CD4-positive, alpha-beta T cell treated with Interleukin-17A for 4 hours (primary cell): ENCODE measurements around the gene GRID1.
"Not testable (repeated sequence)": the region's sequence is repeated elsewhere in the genome, so short reads cannot be mapped to it uniquely, and the experiment has no call there.

Experiments
- DNase-seq: peaks from one replicate; pipeline ENCODE4 v3.0.0-alpha.2; 2020; ENCODE audit warnings: mixed read lengths

Gene GRID1

DNA sequence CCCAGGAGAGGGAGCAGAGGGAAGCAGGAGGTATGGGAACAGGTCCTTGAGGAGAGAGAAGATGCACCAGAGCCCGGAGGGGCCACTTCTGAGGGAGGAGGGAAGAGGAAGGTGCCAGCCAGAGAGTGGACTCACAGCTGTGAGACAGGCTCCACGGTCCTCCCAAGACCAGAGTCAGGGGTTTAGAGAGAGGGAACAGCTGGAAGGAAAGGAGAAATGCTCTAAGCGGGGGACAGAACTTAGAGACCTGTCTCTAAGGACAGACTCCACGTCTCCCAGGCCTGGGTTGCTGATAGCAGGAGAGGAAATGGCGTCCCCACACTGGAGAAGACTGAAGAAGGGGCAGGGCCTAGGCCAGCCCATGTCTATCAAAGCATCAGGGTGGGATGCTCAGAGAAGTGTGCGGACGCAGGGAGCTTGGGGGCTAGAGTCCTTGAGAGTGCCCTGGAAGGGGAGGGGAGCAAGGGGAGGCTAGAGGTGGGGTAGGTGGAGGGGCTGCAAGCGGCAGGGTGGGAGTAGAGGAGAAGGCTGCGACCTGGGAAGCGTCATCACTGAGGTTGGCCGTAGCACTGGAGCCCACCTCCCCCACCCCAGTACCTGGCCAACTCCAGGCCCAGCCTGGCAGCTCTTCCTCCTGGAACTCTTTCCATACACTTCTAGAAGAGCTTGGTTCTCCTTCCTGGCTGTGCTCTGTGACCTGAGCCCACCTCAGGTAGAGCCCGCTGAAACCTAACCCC is 25.6 kb upstream of the GRID1 start:
- DNase-seq = no peak

GRCh38 chr10:86391236-86391840 is 24.7 kb upstream of the GRID1 start:
- DNase-seq = no peak

DNA sequence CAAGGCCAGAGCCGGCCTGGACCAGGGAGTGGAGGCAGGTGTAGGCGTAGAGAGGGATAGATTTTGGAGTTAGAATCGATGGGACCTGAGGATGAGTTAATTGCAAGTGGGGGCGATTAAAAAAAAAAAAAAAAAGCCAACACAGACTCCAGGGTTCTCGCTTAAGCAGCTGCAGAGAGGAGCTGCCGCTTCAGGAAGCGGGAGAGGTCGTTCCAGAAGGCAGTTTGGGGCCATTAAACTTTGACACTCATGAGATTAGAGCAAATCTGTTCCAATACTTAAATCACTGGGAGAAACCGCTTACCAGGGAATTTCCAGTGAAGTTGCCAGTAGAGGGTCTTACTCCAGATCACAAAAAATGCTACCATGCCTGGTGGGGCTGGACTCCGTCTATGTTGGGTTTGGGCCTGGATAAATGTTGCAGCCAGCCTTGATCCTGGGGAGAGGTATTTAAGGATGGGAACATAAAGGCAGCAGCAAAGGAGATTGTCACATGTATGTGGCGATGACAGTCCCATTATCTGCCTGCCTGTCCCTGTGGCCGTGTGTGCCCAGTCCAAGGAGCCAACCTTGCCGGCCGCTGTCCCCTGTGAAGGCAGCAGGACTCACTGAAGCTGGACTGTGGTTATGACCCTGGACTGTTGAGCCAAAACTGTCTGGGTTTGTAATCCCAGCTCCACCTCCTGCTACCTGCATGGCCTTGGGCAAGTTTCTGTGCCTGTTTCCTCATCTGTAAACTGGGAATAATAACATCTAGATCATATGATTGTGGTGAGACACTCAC is 23.9 kb upstream of the GRID1 start:
- DNase-seq = no peak

- peak; percentile 39 for DNase-seq
Observed at GRCh38 chr10:86389441-86390193, 23.0 kb upstream of the GRID1 start.

DNA sequence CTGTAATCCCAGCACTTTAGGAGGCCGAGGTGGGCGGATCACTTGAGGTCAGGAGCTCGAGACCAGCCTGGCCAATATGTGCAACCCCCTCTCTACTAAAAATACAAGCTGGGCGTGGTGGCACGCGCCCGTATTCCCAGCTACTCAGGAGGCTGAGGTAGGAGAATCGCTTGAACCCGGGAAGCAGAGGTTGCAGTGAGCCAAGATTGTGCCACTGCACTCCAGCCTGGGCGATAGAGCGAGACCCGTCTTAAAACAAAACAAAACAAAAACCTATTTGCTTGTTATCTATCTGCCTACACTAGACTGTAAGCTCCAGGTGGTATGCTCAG is 22.5 kb upstream of the GRID1 start:
- not testable (repeated sequence) for DNase-seq

DNA sequence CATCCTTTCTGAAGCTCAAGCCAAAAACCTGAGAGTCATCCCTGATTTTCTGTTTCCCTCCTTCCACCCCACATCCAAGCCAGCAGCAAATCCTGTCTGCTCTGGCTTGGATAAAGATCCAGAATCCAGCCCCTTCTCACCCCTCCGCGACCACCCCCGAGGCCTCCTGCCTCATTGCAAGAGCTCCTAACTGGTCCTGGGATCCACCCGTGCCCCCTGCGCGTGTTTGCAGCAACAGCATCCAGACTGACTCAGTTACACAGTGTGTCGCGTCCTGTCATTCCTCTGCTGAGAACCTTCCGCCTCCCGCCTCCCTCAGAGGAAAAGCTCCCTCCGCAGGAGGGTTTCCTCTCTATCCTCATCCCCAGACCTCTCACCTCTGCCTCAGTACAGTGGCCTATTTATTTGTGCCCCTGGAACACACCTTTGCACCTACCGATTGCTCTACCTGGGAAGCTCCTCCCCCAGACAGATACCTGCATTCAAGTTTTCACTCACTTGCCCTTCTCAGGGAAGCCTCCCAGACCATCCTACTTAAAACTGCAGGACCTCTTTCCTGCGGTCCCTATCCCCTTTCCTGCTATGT is 21.6 kb upstream of the GRID1 start:
- DNase-seq = no peak

DNA sequence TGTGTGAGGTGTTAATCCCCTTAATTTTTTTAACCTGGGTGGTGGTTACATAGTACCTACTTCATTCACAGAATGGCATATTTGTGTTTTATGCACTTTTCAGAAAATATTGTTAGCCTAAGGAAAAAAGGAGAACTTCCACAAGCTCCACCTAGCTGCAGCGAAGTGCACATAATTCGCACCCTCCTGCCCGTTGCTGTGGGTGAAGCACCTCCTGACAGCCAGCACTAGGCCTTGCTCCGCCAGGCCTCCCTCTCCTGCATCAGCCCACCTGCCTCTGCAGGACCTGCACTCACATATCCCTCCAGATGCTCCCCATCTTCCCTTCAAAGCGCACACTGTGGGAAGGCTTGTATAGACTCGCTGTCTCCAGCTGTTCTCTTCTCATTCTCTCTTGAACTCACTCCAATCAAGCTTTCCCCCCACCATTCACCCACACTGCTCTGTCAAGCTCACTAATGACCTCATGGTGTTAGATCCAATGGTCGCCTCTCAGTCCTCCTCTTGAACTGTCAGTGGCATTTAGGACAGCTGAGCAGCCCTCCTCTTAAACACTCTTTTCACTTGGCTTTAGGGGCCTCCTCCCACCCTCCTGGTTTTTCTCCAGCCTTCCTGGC is 20.7 kb upstream of the GRID1 start:
- no peak for DNase-seq

DNA sequence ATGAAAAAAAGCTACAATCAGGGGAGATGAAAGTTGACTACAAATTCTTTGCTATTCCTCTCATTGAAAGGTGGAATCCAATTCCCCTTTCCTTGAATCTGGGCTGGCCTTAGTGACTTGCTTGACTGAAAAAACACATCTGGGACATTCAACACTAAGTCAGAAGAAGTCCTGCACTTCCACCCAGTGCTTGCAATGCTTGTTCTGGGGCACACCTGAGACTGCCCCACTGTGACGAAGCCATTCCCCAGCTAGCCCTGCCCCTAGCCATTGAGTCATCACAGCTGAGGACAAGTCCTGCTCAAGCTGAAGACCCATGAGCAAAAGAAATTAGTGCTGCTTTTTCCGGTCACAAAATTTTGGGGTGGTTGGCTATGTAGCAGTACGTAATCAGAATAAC is 19.2 kb upstream of the GRID1 start:
- no peak for DNase-seq

GRCh38 chr10:86377797-86378146 is 11.2 kb upstream of the GRID1 start:
- no peak for DNase-seq

- peak; percentile 84 for DNase-seq
Observed at GRCh38 chr10:86376852-86377796, 10.5 kb upstream of the GRID1 start.

GRCh38 chr10:86376403-86376802 is 9.8 kb upstream of the GRID1 start:
- DNase-seq = no peak

GRCh38 chr10:86375204-86375603 is 8.6 kb upstream of the GRID1 start:
- DNase-seq = no peak

DNA sequence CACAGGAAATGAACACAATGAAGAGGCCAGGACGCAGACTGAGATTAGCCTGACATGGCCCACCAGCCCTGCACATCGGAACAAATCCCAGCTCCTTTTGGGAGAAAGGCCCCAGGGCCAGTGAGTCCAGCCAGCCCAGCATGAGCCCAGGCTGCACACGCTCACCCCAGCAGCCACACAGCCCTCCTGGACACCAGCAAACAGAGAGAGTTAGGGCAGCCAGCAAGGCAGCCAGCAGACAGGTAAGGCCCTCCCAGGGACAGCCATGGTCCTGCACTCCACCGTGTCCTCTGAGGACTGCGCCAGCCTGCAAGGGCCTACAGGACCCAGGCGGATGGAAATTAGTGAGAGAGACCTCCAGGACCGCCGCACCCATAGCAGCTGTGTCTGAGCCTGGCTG is 8.1 kb upstream of the GRID1 start:
- DNase-seq = no peak

DNA sequence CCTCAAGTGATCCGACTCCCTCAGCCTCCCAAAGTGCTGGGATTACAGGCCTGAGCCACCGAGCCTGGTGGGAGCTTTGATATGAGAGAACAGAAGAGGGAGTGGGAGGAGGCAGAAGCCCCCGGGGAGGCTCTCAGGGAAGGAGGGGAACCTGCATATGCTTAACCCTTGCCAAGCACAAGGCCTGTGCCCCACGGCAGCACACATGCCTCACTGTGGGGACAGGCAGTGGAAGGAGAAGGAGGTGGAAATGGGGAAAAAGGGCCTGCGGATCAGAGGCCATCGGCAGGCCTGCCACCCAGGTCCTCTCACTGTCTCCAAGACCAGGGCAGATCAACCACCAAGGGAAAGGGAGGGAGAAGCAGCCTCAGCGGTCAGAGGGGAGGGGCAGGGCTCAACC is 7.2 kb upstream of the GRID1 start:
- DNase-seq = no peak

DNA sequence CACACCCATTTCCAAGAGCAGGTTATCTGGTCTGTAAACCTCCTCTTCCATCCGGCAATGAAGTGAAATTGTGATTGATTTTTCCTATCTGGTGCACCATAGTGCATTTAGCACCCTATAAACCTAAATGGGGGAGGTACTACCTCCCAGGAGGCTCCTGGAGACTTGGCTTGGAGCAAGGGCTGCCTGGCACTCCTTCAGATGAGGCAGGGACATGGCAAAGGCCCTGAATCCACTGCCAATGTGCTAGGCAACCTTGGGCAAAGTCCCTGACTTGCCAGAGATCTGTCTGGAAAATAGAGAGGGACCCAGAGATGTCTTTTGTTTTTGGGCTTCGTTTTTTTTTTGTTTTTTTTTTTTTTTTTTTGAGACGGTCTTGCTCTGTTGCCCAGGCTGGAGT is 6.7 kb upstream of the GRID1 start:
- no peak for DNase-seq

GRCh38 chr10:86372784-86373239 is 6.2 kb upstream of the GRID1 start:
- no peak for DNase-seq

DNA sequence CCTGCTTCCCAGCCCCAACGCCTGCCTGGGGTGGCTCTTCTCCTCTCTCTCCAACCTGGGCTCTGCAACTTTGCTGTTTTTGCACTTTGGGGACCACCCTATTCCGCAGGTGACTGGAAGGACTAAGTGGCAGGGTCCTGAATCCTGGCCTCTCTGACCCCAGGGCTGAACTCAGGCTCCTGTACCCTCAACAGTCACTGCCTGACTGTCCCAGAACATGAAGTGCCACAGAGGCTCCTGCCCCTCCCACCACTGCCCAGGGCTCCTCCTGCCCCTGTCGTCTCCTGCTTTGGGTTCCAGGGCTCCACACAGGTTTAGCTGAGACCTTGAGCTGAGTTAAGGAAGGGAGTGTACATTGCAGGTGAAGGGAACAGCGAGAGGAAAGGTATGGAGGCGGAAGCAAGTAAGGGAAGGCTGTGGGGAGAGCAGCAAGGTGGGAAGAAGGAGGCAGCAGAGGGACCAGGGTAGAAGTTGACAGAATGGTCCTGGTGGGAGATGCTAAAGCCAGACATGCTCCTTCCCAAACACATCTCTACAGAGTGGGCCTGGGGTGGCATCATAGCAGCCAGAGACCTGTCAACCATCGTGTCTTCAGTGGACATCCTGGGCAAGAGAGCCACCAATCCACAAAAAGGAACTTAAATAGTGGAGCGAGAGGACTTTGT is 5.7 kb upstream of the GRID1 start:
- DNase-seq = no peak

DNA sequence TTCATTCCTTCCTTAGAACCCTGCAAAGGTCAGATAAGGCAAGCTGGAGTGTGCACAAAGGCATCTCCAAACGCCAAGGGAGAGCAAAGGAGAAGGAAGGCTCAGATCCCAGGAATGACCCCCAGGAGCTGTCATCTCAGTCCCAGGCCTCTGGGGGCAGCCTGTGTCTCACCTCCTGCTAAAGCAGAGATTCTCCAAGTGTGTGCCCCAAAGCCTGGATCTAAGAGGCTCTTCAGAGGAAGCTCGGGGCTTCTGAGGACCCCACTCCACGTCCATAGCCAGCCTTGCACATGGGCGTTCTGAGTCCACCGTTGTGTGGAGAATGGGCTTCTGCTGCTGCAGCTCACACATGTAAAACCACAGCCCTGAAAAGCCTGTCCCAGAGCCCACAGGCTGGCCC is 5.1 kb upstream of the GRID1 start:
- DNase-seq = no peak

GRCh38 chr10:86371116-86371515 is 4.5 kb upstream of the GRID1 start:
- DNase-seq = no peak

GRCh38 chr10:86370006-86370585 is 3.5 kb upstream of the GRID1 start:
- DNase-seq = no peak
